ENCODE results near the gene ESRRG. TPM values are rescaled to one million over a fixed set of nuclear protein-coding genes. Genes with fewer than 3 reads are reported as not detected.
"Not testable (repeated sequence)": the region's sequence is repeated elsewhere in the genome, so short reads cannot be mapped to it uniquely, and the experiment has no call there.

Gene ESRRG
- polyA plus RNA-seq (ENCODE audit: insufficient read length): 13.5 TPM

DNA sequence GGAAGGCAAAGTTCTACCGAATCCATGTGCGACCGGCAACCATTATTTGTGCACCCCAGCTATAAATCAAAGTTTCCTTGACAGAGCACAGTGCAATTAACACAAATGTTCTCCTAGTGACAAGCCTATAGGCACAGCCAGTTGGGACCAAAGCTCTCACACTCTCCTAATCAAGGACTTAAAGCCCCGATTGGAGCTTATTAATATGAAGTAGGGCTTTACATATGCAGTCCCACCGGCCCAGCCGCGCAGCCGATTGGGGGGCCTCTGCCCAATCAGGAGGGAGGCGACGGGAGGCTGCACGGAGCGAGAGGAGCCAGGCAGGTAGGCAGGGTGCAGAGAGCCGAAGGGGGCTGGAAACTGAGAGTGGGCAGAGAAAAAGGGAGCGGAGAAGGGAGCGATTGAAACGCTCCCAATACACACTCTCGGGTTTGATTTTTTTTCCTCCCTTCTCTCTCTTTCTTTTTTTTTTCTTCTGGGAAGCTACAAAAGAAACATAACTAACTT, at the start of gene ESRRG:
TSS of gene ESRRG (minus strand) at position 156 of the 507 bp plus-strand sequence. CDS start at position 26, 130 bp downstream.
- DNase-seq: peak; percentile 18

DNA sequence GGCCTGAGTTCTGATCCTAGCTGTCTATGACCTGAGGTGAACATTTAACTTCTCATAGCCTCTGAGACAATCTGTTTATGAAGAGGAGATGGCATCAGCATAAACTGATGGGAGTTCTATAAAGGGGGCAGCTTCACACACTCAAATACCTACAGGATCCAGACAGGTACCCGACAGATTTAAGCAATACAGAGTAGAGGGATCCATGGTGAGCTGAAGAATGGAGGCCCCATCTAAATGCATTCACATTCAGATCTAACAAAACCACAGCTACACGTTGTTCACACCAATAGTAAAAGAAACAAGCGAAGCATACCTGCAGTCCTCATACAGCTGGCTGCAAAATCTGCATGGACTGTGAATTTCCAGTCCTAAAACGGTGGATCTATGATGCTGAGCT, 48.7 kb upstream of the ESRRG start:
- DNase-seq: no peak

DNA sequence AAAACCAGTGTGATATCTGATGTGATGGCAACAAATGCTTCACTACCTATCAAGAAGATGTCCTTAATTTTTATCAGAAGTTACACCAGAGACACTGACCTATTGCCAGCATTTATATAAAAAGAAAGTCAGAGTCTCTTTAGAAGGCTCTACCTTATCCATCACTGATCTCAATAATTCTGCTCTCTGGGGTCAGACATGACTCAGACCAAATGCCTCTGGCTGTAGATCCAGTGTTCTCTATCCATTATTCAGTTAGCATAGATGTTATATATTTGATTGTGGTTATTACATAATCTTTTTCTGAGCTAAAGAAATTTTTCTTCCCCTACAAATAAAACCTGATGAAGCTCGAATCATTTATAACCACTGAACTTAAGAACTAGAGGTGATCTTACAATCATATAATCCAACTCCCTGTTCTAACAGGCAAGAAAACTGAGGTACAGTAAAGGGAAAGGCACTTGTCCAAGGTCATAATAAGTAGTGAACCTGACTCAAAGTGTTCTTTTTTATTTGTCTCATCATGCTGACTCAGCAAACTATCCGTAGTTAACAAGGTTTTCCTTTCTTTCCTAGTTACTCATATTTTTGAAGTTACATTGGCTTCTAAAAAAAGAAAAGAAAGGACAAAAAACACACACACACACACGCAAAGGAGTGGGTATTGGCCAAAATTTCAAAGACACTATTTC, 43.6 kb upstream of the ESRRG start:
- no peak for DNase-seq

DNA sequence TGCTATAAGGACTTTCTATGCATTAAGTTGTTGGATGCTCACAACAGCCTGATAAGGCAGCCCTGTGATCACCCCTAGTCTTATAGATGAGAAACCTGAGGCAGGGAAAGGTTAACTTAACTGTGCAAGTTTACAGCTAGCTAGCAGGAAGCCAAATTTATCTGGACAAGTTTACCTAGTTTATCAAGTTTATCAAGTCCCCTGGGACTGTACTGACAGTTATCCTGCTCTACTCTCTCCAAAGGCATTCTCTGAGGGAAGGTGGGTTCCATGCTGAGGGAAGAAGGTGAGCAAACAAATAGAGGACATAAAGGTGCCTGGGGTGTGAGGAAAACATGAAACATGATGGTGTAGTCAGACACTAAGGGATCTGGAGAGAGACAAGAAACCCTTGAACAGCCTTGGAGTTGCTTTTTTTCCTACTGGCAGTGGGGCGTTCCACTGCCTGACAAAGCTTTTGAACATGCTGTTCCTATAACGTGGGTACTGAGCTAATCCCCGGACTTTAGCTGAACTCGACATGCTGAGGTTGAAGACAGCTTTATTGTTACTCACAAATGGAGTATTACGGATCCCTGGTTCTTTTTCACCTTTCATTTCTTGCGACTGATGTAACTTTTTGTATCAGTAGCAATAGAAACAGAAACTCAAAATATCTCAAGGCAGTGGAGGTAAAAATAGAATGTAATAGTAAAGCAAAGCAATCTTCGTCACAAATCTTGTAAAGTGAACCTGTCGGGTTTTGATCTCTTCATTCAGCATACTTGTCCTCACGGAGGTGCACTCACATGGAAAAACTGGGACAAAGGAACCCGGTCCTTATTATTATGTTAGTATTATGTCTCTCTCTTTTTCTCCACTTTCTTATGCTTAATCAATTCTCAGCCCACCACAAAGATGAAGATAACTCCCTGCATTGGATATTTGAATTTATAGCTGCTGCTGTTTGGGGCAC, 42.4 kb upstream of the ESRRG start:
- DNase-seq: no peak

DNA sequence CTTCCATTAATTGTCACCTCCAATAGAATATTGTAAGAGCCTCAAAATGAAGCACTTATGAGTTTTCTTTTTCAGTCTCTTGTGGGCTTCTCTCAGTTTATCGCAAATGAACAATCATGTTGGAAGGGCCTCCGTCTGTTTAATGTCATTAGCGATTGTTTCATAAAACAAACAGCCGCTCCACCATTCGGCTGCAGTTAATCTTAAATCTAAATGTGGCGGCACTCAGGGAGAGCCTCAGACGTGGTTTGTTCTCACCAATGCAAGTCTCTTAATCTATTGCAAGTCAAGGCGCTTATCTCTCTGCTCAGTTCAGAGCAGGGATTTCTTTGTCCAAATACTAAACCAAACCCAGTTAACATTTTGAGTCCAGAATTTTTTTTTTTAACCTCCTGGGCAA, 34.9 kb upstream of the ESRRG start:
- no peak for DNase-seq

DNA sequence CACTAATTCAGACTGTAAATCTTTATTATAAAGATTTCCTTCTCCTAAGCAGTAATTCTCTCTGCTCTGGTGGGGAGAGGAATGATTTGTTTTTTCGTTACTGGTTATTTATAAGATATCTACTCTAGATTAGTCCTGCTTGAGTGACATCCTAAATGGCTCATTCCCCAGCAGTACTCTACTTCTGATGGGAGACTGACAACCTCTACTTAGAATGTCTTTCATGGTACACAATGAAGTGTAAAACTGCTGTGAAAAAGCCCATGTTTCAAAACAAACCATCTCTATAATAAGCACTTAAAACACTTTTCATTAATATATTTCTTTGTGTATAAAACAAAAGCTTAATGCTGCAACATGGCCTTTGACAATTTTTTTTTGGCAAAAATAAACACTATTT, 33.9 kb upstream of the ESRRG start:
- no peak for DNase-seq

GRCh38 chr1:216750961-216751360, 27.7 kb upstream of the ESRRG start:
- DNase-seq: no peak

DNA sequence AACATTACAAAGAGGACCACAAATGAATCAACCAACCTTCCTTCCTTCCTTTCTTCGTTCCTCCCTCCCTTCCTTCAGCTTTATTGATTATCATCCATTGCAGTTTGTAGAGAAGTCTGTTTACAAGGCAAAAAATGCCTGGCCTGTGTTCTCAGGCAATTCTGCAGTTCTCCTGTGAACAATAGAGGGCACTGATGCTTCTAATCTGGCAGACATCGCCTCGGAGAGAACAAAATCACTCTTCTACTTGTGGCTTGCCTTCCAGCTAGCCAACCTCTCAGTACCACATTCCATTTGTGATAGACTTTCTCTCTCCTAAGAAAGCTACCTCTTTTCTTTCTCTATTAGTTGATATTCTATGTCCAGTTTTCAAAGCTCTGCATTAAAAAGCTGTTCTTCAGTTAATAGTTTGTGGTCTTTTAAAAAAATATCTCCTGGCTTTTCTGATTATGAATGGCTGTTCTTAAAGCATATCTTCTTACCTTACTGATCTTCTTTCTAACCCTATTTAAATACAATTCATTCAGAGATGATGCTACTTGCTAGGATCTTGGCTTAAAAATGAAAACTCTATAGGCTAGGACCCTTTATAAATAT, 26.9 kb upstream of the ESRRG start:
- peak; percentile 52 for DNase-seq

GRCh38 chr1:216749232-216749631, 26.0 kb upstream of the ESRRG start:
- no peak for DNase-seq

GRCh38 chr1:216742625-216743024, 19.4 kb upstream of the ESRRG start:
- DNase-seq: no peak

DNA sequence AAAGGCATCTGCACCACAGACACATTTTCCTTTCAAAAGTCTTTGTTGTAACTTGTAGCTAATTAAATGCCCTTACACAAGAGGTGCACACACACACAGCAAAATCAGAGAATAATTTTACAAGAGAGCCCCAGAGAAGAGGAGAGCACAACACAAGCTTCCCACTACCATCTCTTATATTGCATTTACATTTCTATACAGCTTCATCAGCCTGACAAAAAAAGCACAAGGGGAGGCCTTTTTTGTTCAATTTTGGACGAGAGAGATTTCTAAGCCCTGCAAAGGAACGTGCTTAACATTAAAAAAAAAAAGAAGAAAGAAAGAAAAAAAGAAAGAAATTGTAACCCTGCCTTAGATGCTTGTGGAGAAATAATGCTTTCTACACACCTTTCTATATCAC, 17.1 kb upstream of the ESRRG start:
- DNase-seq: no peak

- DNase-seq: no peak
Measured at GRCh38 chr1:216739793-216740192, 16.6 kb upstream of the ESRRG start.

DNA sequence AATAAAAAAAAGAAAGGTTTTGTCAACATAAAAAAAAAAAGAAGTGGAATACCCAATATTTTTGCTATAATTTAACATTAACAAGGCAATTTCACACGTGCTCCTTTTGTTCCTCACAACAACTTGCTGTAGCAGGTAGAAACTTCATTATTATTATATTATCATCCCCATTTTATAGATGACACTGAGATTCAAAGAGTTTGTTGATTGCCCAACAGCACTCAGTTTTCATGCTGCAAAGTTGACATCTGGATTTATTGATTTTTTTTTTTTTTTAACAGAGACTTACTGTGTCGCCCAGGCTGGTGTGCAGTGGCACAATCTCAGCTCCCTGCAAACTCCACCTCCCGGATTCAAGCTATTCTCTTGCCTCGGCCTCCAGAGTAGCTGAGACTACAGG, 8.9 kb upstream of the ESRRG start:
- DNase-seq: no peak

- DNase-seq: no peak
Measured at GRCh38 chr1:216731562-216731961, 8.3 kb upstream of the ESRRG start.

- DNase-seq: no peak
Measured at GRCh38 chr1:216726435-216726834, 3.2 kb upstream of the ESRRG start.

DNA sequence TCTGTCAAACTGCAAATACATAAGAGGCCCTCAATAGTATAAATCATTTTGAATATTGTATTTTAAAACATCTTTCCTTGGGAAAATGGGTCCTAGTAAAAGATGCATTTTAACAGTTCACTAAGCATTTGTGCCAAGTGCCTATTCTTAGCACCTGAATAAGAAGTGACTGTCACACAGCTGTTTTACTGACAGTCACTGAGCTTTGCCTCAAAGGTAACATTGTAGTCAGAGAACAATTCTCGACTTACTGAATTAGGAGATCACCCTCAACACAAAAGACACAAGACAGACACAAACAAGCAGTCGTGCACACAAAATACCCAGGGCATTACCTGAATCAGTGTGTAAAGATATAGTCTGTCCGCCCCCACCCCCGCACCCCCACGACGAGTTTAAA, 408 bp downstream of the ESRRG start:
- DNase-seq: no peak

DNA sequence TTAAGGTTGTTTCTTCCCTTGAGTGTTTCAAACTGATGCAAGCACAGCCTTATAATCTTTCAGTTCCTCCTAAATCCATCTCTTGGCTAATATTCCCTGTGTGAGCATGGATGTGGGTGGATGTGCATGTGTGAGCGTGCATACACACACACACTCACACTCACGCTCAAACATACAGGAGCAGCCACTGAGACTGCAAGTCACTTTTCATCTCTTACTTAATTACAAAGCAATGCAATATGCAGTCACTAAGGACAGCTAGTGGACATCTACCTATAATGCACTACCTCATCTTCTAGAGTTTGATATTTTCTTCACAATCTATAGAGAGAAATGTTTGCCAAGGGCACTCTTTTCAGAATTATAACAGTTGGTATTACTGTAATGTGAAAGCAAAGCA, 1.4 kb downstream of the ESRRG start:
- no peak for DNase-seq

DNA sequence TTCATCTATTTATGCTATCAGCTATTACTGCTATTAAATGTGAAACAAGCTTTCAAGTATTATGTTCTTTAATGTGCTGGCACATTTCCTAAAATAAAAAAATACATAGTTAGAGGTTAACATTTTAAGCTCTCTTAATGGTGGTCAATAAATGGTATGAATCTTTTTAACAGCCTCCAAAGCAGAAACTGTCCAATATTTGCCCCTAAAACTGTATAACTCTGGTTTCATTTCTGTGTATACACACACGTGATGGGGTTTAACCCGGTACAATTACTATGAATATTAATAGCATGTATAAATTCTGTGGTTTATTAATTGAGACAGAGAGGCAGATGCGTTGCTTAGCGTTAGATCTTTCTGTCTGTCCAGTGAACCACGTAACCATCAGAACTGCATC, 2.2 kb downstream of the ESRRG start:
- no peak for DNase-seq

DNA sequence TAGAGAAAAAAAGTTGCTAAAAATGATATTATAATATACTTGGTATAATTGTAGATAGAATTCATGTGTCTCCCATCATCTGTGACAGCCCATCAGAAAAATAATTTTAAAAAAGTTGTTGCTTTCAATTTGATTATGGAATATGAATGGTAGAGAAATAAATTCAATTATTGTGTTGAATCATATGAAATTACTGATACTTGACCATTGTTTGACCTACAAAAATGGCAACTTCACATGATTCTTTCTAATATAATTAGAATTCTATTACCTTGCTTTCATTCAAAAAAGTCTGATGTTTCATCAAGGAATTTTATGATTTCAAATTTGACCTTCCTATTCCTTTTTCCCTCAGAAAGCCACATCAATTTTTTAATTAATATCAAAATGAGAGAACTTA, 11.5 kb downstream of the ESRRG start:
- no peak for DNase-seq

- no peak for DNase-seq
Measured at GRCh38 chr1:216710598-216711333, 12.5 kb downstream of the ESRRG start.

DNA sequence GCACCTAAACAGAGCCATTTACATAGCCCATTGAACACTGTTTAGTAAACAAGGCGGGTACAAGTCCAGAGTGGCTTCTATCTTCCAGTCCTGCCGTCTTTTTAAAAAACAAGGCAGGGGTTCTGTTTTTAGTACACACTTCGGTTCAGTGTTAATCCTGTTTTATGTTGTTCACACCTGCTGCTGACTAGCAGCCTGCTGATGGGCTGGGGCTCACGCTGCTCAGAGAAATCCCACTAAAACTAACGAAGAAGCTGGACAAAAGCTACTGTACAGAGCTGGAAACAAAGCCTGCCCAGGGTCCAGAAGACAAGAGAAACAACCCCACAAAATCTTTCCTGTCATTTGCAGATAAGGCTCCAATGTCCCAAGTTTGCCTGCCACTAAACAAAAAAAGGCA, 13.2 kb downstream of the ESRRG start:
- no peak for DNase-seq

DNA sequence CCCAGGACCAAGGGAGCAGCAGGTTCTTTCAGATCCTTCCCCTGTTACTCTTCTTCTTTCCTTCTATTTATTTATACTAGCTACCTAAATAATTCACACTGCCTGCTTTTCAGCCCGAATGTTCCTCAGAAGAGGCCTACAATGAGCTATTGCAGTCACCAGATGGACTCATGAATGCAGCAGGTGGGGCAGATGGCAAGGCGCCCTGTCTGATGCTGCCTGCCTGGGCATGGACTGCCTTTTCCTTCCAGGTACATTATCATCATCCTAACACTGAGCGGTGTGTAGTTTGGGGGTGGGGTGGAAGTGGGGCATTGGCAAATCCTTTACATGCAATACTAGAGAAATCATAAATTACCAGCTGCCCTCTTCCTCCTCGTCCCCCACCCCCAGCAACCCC, 17.6 kb downstream of the ESRRG start:
- no peak for DNase-seq

DNA sequence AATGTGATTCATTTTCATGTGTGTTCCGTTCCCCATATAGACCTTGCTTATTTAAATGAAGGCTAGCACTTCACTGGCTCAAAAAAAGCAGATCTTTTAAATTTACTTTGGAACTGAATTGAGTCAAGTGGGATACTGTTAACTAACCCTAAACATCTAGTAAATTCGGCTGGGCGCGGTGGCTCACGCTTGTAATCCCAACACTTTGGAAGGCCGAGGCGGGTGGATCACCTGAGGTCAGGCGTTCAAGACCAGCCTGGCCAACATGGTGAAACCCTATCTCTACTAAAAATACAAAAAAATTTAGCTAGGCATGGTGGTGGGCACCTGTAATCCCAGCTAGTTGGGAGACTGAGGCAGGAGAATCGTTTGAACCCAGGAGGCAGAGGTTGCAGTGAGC, 19.2 kb downstream of the ESRRG start:
- DNase-seq: not testable (repeated sequence)
